Uterus (tissue), 4 donors: ENCODE measurements around the gene NUP62. TPM values are rescaled to one million over a fixed set of nuclear protein-coding genes. Genes with fewer than 3 reads are reported as not detected.

Source experiments
- DNase-seq, 2 donors: peaks; one replicate each; pipeline ENCODE4 v3.0.0-alpha.2; 2019 to 2020
- H3K27ac ChIP-seq, 2 donors: fragments of 200-600 bp; sonication (generic); 1 replicate in 1 of 2; 2 replicates in 1 of 2; pipeline ENCODE4 v1.5.1; 2016 to 2018
- H3K27me3 ChIP-seq, 2 donors: fragments of 200-600 bp; sonication (generic); one replicate each; pipeline ENCODE4 v1.5.1; 2018 to 2019; ENCODE audit warnings: control low read depth in 1 of 2
- H3K36me3 ChIP-seq, 2 donors: fragments of 200-600 bp; sonication (generic); one replicate each; pipeline ENCODE4 v1.5.1; 2019; ENCODE audit warnings: control low read depth in 1 of 2
- H3K4me1 ChIP-seq, 2 donors: fragments of 200-600 bp; sonication (generic); one replicate each; pipeline ENCODE4 v1.5.1; 2018 to 2019; ENCODE audit warnings: control low read depth in 1 of 2
- H3K4me3 ChIP-seq, 2 donors: fragments of 200-600 bp; sonication (generic); 1 replicate in 1 of 2; 2 replicates in 1 of 2; pipeline ENCODE4 v1.5.1; 2018 to 2019; ENCODE audit warnings: mild to moderate bottlenecking in 1 of 2
- H3K9me3 ChIP-seq, 2 donors: fragments of 200-600 bp; sonication (generic); one replicate each; pipeline ENCODE4 v1.5.1; 2019; ENCODE audit warnings: control low read depth in 1 of 2
- CTCF ChIP-seq, 4 experiments: fragments of 200-600 bp in 2 of 4; fragments of 450-650 bp in 2 of 4; sonication (generic) in 2 of 4; IDR thresholded peaks; one replicate each; pipeline ENCODE4 v1.5.1; 2016 to 2019; ENCODE audit warnings: antibody characterized with exemption in 4 of 4, mild to moderate bottlenecking in 2 of 4, moderate library complexity in 1 of 4
- POLR2A ChIP-seq, 2 donors: fragments of 450-650 bp; IDR thresholded peaks; one replicate each; pipeline ENCODE4 v1.6.1; 2016; ENCODE audit warnings: antibody characterized with exemption in 2 of 2, mild to moderate bottlenecking in 1 of 2, moderate library complexity in 1 of 2
- intact Hi-C: fragments of 100-400 bp; cut with DNase I; formaldehyde crosslinking; loops from one replicate; pipeline ENCODE4 v1.15.1; 2023; ENCODE audit warnings: low total_unique reads
- total RNA-seq, 4 donors: library from RNA; depleted of rRNA in 3 of 4; stranded (reverse); fragments of >200 nt in 3 of 4; gene quantifications; one replicate each; pipeline versions ENCODE4 v1.1.0 to v1.2.4, GENCODE V29; 2014 to 2023
- donor health status: DM: yes; HTN: yes; CAD: no.

NUP62 gene
- total RNA-seq, 4 donors from 2014 or later, result 12.1 to 40.4 (median 24.6) TPM

GRCh38 chr19:49907745-49908446 is 21.4 kb downstream of the NUP62 start:
- intact Hi-C loops, result no loop called here
- Histone ChIP-seq H3K27ac (no peak overlapping the region), H3K4me1 (peaks cover 2 to 4% of the 10 kb centered on the region in 2 donors), H3K27me3 (no peaks in the 10 kb centered on the region), H3K9me3 (no peaks in the 10 kb centered on the region), H3K4me3 (no peak overlapping the region), H3K36me3 (no peaks in the 10 kb centered on the region)
- no peak for TF ChIP-seq CTCF (IDR thresholded peaks at IDR 0.05)
- TF ChIP-seq POLR2A (IDR thresholded peaks at IDR 0.05), result no peak
- DNase-seq, result no peak

GRCh38 chr19:49906879-49907564 is 22.3 kb downstream of the NUP62 start:
- TF ChIP-seq CTCF (IDR thresholded peaks at IDR 0.05), result no peak
- no peak for TF ChIP-seq POLR2A (IDR thresholded peaks at IDR 0.05)
- no peak for DNase-seq
- Histone ChIP-seq H3K4me3 (no peak overlapping the region), H3K27me3 (no peaks in the 10 kb centered on the region), H3K4me1 (peaks cover 0 to 4% of the 10 kb centered on the region in 2 donors), H3K9me3 (no peaks in the 10 kb centered on the region), H3K27ac (no peak overlapping the region), H3K36me3 (no peaks in the 10 kb centered on the region)
- intact Hi-C loops, result no loop called here

GRCh38 chr19:49904136-49904535 is 25.2 kb downstream of the NUP62 start:
- intact Hi-C loops, result no loop called here
- no peak overlapping the region for H3K27ac ChIP-seq
- H3K4me3 ChIP-seq, result no peak overlapping the region
- H3K4me1 ChIP-seq, result no peaks in the 10 kb centered on the region
- no peaks in the 10 kb centered on the region for H3K36me3 ChIP-seq
- TF ChIP-seq POLR2A (IDR thresholded peaks at IDR 0.05) (no peak), CTCF (IDR thresholded peaks at IDR 0.05) (no peak)
- H3K27me3 ChIP-seq, result no peaks in the 10 kb centered on the region
- no peaks in the 10 kb centered on the region for H3K9me3 ChIP-seq
- DNase-seq, result no peak

- H3K4me1 ChIP-seq, result no peaks in the 10 kb centered on the region
- no peaks in the 10 kb centered on the region for H3K27me3 ChIP-seq
- no peak within 1 kb of the TSS for H3K4me3 ChIP-seq
- DNase-seq, result no peak
- intact Hi-C loops, result no loop called here
- no peaks in the 10 kb centered on the region for H3K36me3 ChIP-seq
- H3K27ac ChIP-seq, result peak within 1 kb of the TSS; percentile 66 to 68
- H3K9me3 ChIP-seq, result no peaks in the 10 kb centered on the region
- TF ChIP-seq POLR2A (IDR thresholded peaks at IDR 0.05) (no peak), CTCF (IDR thresholded peaks at IDR 0.05) (no peak)
These were observed 32.3 kb downstream of the NUP62 start, which contains the start of gene IL4I1 for GRCh38 chr19:49896863-49897621. Gene IL4I1 (minus strand): TSS chr19:49896887. CDS start chr19:49896160, 727 bp downstream.
